Psoas muscle (tissue), 8 donors: Measurements from ENCODE around the gene ERO1B. TPM values are rescaled to one million over a fixed set of nuclear protein-coding genes. Genes with fewer than 3 reads are reported as not detected.

ENCODE experiments used
- ATAC-seq, 4 donors: fragments of 200-7000 bp; cut with Tn5 transposase; one replicate each; pipeline ENCODE4 v1.9.1; 2020; ENCODE audit warnings: moderate library complexity in 3 of 4, mild to moderate bottlenecking in 2 of 4
- DNase-seq, 2 donors: peaks; one replicate each; pipeline ENCODE4 v3.0.0-alpha.2; 2020
- H3K27ac ChIP-seq: fragments of 200-600 bp; one replicate; pipeline ENCODE4 v1.8.0; 2022
- H3K27me3 ChIP-seq, 3 donors: fragments of 200-600 bp in 1 of 3; one replicate each; pipeline versions ENCODE4 v1.6.1 to v1.8.0; 2013 to 2022; ENCODE audit warnings: low read length in 2 of 3, mild to moderate bottlenecking in 2 of 3, moderate library complexity in 1 of 3; ENCODE audit not compliant: insufficient read depth in 3 of 3
- H3K36me3 ChIP-seq, 2 donors: fragments of 200-600 bp in 1 of 2; one replicate each; pipeline versions ENCODE4 v1.6.1 to v1.8.0; 2013 to 2022; ENCODE audit warnings: low read depth in 1 of 2, mild to moderate bottlenecking in 1 of 2, moderate library complexity in 1 of 2; ENCODE audit not compliant: insufficient read depth in 1 of 2
- H3K4me1 ChIP-seq: fragments of 200-600 bp; one replicate; pipeline ENCODE4 v1.8.0; 2022
- H3K4me3 ChIP-seq: fragments of 200-600 bp; one replicate; pipeline ENCODE4 v1.8.0; 2022; ENCODE audit warnings: mild to moderate bottlenecking
- H3K9me3 ChIP-seq: fragments of 200-600 bp; one replicate; pipeline ENCODE4 v1.8.0; 2022
- CTCF ChIP-seq: fragments of 200-600 bp; IDR thresholded peaks from one replicate; pipeline ENCODE4 v1.8.0; 2022; ENCODE audit warnings: antibody characterized with exemption
- WGBS, 3 donors: extraction: QIAGEN DNeasy Blood & Tissue Kit; methylation state at CpG; one replicate each; pipeline versions ENCODE4 v1.1.6 to v1.1.7; 2013; 5-methylcytosine and 5-hydroxymethylcytosine counted together
- intact Hi-C, 2 donors: fragments of 100-400 bp; cut with DNase I; formaldehyde crosslinking; loops; one replicate each; pipeline versions ENCODE4 v1.11.0 to v1.14.2; 2022
- polyA plus RNA-seq, 3 donors: library from polyadenylated mRNA; stranded (reverse); fragments of 200-250 nt; gene quantifications; one replicate each; pipeline ENCODE4 v1.2.3, GENCODE V29; 2013
- total RNA-seq, 4 donors: library from RNA; stranded (reverse); fragmentation: NEBNext Ultra II Directional in 2 of 4; extraction: Animal tissue kit (Norgen Biotek cat#: 25700) in 2 of 4; gene quantifications; one replicate each; pipeline versions ENCODE4 v1.2.1 to v1.2.4, GENCODE V29; 2021 to 2023
- donor health status: healthy with polysubstance abuse.
- donor health status: DM: no; HTN: no; CAD: no; lungs with moderate emphysema.
- donor health status: Bipolar disorder and iron deficiency.
- donor health status: healthy.
- donor health status: DM: yes; HTN: yes; CAD: no.
- donor health status: DM: no; HTN: no; CAD: no.
- donor health status: DM: no; HTN: no; CAD: no.
- donor health status: DM: yes; HTN: yes; CAD: no.

ERO1B gene
- total and polyA plus RNA-seq, 7 donors, result 1.3 to 6.0 (median 2.6) TPM

- no peaks in the 10 kb centered on the region for H3K9me3 ChIP-seq
- ATAC-seq (no peak), DNase-seq (no peak)
- H3K4me3 ChIP-seq, result no peak overlapping the region
- 20 to 43% (median 35%) methylated on average over 2 of the region's 2 CpGs for WGBS, 3 donors
- no peak for TF ChIP-seq CTCF
- H3K4me1 ChIP-seq, result no peaks in the 10 kb centered on the region
- H3K36me3 ChIP-seq, result no peaks in the 10 kb centered on the region
- H3K27ac ChIP-seq, result no peak overlapping the region
- intact Hi-C loops, result no loop called here
- peaks cover 0 to 4% (median 4%) of the 10 kb centered on the region in 3 donors for H3K27me3 ChIP-seq
Observed at GRCh38 chr1:236301958-236302335, 20.2 kb upstream of the ERO1B start.

- ATAC-seq, result no peak
- Histone ChIP-seq H3K4me3 (no peak overlapping the region), H3K36me3 (no peaks in the 10 kb centered on the region), H3K27me3 (peaks cover 0 to 4% (median 4%) of the 10 kb centered on the region in 3 donors), H3K27ac (no peak overlapping the region), H3K9me3 (no peaks in the 10 kb centered on the region), H3K4me1 (no peaks in the 10 kb centered on the region)
- 53 to 61% (median 60%) methylated on average over 16 of the region's 16 CpGs for WGBS, 3 donors
- no peak for DNase-seq
- intact Hi-C loops, result no loop called here
- no peak for TF ChIP-seq CTCF
Observed at GRCh38 chr1:236301080-236301957, 19.6 kb upstream of the ERO1B start.

- intact Hi-C loops, result no loop called here
- no peak for ATAC-seq
- DNase-seq, result no peak
- 85 to 91% (median 88%) methylated on average over 8 of the region's 8 CpGs for WGBS, 3 donors
- Histone ChIP-seq H3K9me3 (no peaks in the 10 kb centered on the region), H3K27ac (no peak overlapping the region), H3K27me3 (peaks cover 0 to 4% (median 4%) of the 10 kb centered on the region in 3 donors), H3K4me3 (no peak overlapping the region), H3K4me1 (no peaks in the 10 kb centered on the region), H3K36me3 (no peaks in the 10 kb centered on the region)
- TF ChIP-seq CTCF, result no peak
Observed at GRCh38 chr1:236297161-236297560, 15.4 kb upstream of the ERO1B start.

- Histone ChIP-seq H3K36me3 (no peaks in the 10 kb centered on the region), H3K27me3 (peaks cover 0 to 34% (median 5%) of the 10 kb centered on the region in 3 donors), H3K4me3 (no peak overlapping the region), H3K9me3 (no peaks in the 10 kb centered on the region), H3K27ac (no peak overlapping the region), H3K4me1 (no peaks in the 10 kb centered on the region)
- DNase-seq (no peak), ATAC-seq (no peak)
- 86 to 93% (median 89%) methylated on average over 3 of the region's 3 CpGs for WGBS, 3 donors
- no peak for TF ChIP-seq CTCF
- intact Hi-C loops, result no loop called here
Observed at GRCh38 chr1:236292425-236292824, 10.7 kb upstream of the ERO1B start.
